GM19395 (cell line): ENCODE results near the gene HSD17B2.
"Not testable (repeated sequence)": the region's sequence is repeated elsewhere in the genome, so short reads cannot be mapped to it uniquely, and the experiment has no call there.

Source experiments
- ATAC-seq: cut with Tn5 transposase; IDR thresholded peaks from one replicate; pipeline ENCODE4 v1.9.1; 2021; ENCODE audit warnings: mild to moderate bottlenecking, moderate library complexity; ENCODE audit not compliant: unreplicated experiment

Gene HSD17B2

GRCh38 chr16:82074019-82074558, 39.0 kb downstream of the HSD17B2 start:
- ATAC-seq: no peak

GRCh38 chr16:82078125-82078524, 43.1 kb downstream of the HSD17B2 start:
- ATAC-seq: no peak

- ATAC-seq: no peak
These were observed 44.8 kb downstream of the HSD17B2 start for GRCh38 chr16:82079892-82080291.

GRCh38 chr16:82081264-82081663, 46.2 kb downstream of the HSD17B2 start:
- no peak for ATAC-seq

GRCh38 chr16:82082097-82082496, 47.0 kb downstream of the HSD17B2 start:
- ATAC-seq: no peak

- ATAC-seq: peak; percentile 74
These were observed 47.6 kb downstream of the HSD17B2 start for GRCh38 chr16:82082543-82083244.

- ATAC-seq: no peak
These were observed 48.8 kb downstream of the HSD17B2 start for GRCh38 chr16:82083710-82084353.

- ATAC-seq: no peak
These were observed 50.1 kb downstream of the HSD17B2 start for GRCh38 chr16:82085011-82085779.

- ATAC-seq: no peak
These were observed 53.4 kb downstream of the HSD17B2 start for GRCh38 chr16:82088483-82088882.

GRCh38 chr16:82091241-82091640, 56.2 kb downstream of the HSD17B2 start:
- no peak for ATAC-seq

GRCh38 chr16:82092711-82093110, 57.7 kb downstream of the HSD17B2 start:
- ATAC-seq: no peak

- no peak for ATAC-seq
These were observed 58.7 kb downstream of the HSD17B2 start for GRCh38 chr16:82093666-82094300.

- ATAC-seq: no peak
These were observed 60.0 kb downstream of the HSD17B2 start for GRCh38 chr16:82094942-82095540.

- ATAC-seq: no peak
These were observed 61.6 kb downstream of the HSD17B2 start for GRCh38 chr16:82096641-82097040.

- ATAC-seq: no peak
These were observed 70.1 kb downstream of the HSD17B2 start for GRCh38 chr16:82105107-82105506.

- no peak for ATAC-seq
These were observed 73.0 kb downstream of the HSD17B2 start for GRCh38 chr16:82108100-82108499.

GRCh38 chr16:82108774-82109173, 73.7 kb downstream of the HSD17B2 start:
- ATAC-seq: no peak

- ATAC-seq: not testable (repeated sequence)
These were observed 74.2 kb downstream of the HSD17B2 start for GRCh38 chr16:82109266-82109665.

GRCh38 chr16:82111944-82112343, 76.9 kb downstream of the HSD17B2 start:
- no peak for ATAC-seq

GRCh38 chr16:82113741-82114140, 78.7 kb downstream of the HSD17B2 start:
- ATAC-seq: no peak

GRCh38 chr16:82116535-82116934, 81.5 kb downstream of the HSD17B2 start:
- no peak for ATAC-seq
